Mucosa of descending colon (tissue), 3 donors: ENCODE results near the gene CREBRF. TPM values are rescaled to one million over a fixed set of nuclear protein-coding genes. Genes with fewer than 3 reads are reported as not detected.
"Not testable (repeated sequence)": the region's sequence is repeated elsewhere in the genome, so short reads cannot be mapped to it uniquely, and the experiment has no call there.

Experiments used
- ATAC-seq: fragments of 200-7000 bp; cut with Tn5 transposase; one replicate; pipeline ENCODE4 v1.9.1; 2020; ENCODE audit warnings: mild to moderate bottlenecking, moderate library complexity
- DNase-seq, 3 donors: peaks; one replicate each; pipeline ENCODE4 v3.0.0-alpha.2; 2020
- H3K36me3 ChIP-seq: fragments of 200-600 bp; one replicate; pipeline ENCODE4 v1.8.0; 2021; ENCODE audit warnings: low read depth, mild to moderate bottlenecking
- H3K4me1 ChIP-seq: fragments of 200-600 bp; one replicate; pipeline ENCODE4 v1.8.0; 2021; ENCODE audit warnings: low read depth, mild to moderate bottlenecking
- H3K4me3 ChIP-seq: fragments of 200-600 bp; one replicate; pipeline ENCODE4 v1.8.0; 2021; ENCODE audit warnings: mild to moderate bottlenecking
- H3K9me3 ChIP-seq: fragments of 200-600 bp; one replicate; pipeline ENCODE4 v1.8.0; 2021; ENCODE audit warnings: mild to moderate bottlenecking
- CTCF ChIP-seq: fragments of 200-600 bp; IDR thresholded peaks from one replicate; pipeline ENCODE4 v1.8.0; 2022; ENCODE audit warnings: antibody characterized with exemption, mild to moderate bottlenecking
- intact Hi-C, 2 donors: fragments of 100-400 bp; cut with DNase I in 1 of 2; cut with micrococcal nuclease in 1 of 2; formaldehyde crosslinking; loops; one replicate each; pipeline versions ENCODE4 v1.11.0 to v1.11.1; 2022; cut with DNase I, micrococcal nuclease
- total RNA-seq, 3 donors: library from RNA; stranded (reverse); fragmentation: NEBNext Ultra II Directional in 2 of 3; extraction: Animal tissue kit (Norgen Biotek cat#: 25700) in 2 of 3; gene quantifications; one replicate each; pipeline versions ENCODE4 v1.2.1 to v1.2.4, GENCODE V29; 2021 to 2023
- donor health status: DM: no; HTN: no; CAD: no; lungs with moderate emphysema.
- donor health status: DM: no; HTN: no; CAD: no.
- donor health status: DM: no; HTN: yes; CAD: no.

Gene CREBRF
- total RNA-seq, 3 donors from 2014 or later, result 16.2 to 59.3 (median 27.0) TPM

- DNase-seq (no peak), ATAC-seq (no peak)
- TF ChIP-seq CTCF, result no peak
- no peak overlapping the region for H3K4me3 ChIP-seq
- intact Hi-C loops, result no loop called here
- H3K4me1 ChIP-seq, result peaks cover 21% of the 10 kb centered on the region
- H3K36me3 ChIP-seq, result no peaks in the 10 kb centered on the region
- no peaks in the 10 kb centered on the region for H3K9me3 ChIP-seq
Measured at GRCh38 chr5:173012882-173013281, 43.3 kb upstream of the CREBRF start.

- Histone ChIP-seq H3K36me3 (no peaks in the 10 kb centered on the region), H3K9me3 (no peaks in the 10 kb centered on the region), H3K4me1 (peaks cover 9% of the 10 kb centered on the region), H3K4me3 (no peak overlapping the region)
- ATAC-seq (no peak), DNase-seq (no peak)
- TF ChIP-seq CTCF, result no peak
- intact Hi-C loops, result no loop called here
Measured at GRCh38 chr5:173014671-173015070, 41.5 kb upstream of the CREBRF start.

GRCh38 chr5:173015192-173015591 lies 41.0 kb upstream of the CREBRF start:
- H3K36me3 ChIP-seq, result no peaks in the 10 kb centered on the region
- no peak overlapping the region for H3K4me3 ChIP-seq
- intact Hi-C loops, result no loop called here
- ATAC-seq, result no peak
- no peaks in the 10 kb centered on the region for H3K9me3 ChIP-seq
- no peak for DNase-seq
- TF ChIP-seq CTCF, result no peak
- peaks cover 6% of the 10 kb centered on the region for H3K4me1 ChIP-seq

- ATAC-seq (no peak), DNase-seq (no peak)
- Histone ChIP-seq H3K4me1 (peaks cover 6% of the 10 kb centered on the region), H3K4me3 (no peak overlapping the region), H3K36me3 (no peaks in the 10 kb centered on the region), H3K9me3 (no peaks in the 10 kb centered on the region)
- TF ChIP-seq CTCF, result no peak
- intact Hi-C loops, result no loop called here
Measured at GRCh38 chr5:173015598-173016455, 40.3 kb upstream of the CREBRF start.

GRCh38 chr5:173016598-173017046 lies 39.5 kb upstream of the CREBRF start:
- Histone ChIP-seq H3K9me3 (no peaks in the 10 kb centered on the region), H3K36me3 (no peaks in the 10 kb centered on the region), H3K4me3 (no peak overlapping the region), H3K4me1 (no peaks in the 10 kb centered on the region)
- no peak for TF ChIP-seq CTCF
- intact Hi-C loops, result no loop called here
- ATAC-seq (peak; percentile 46), DNase-seq (no peak)

- H3K4me3 ChIP-seq, H3K9me3 ChIP-seq, intact Hi-C loops, ATAC-seq, DNase-seq, H3K36me3 ChIP-seq, H3K4me1 ChIP-seq: not testable (repeated sequence)
Measured at GRCh38 chr5:173017087-173017486, 39.1 kb upstream of the CREBRF start.
